HepG2 (cell line): Measurements from ENCODE around the gene LENEP. TPM values are rescaled to one million over a fixed set of nuclear protein-coding genes. Genes with fewer than 3 reads are reported as not detected.

Experiments used
- ATF5 ChIP-seq: sonication (generic); formaldehyde crosslinking; IDR thresholded peaks from 2 replicates; pipeline ENCODE4 v1.4.0; 2020; ENCODE audit warnings: mild to moderate bottlenecking, low read depth, missing genetic modification reagents
- CCAR2 ChIP-seq: fragments of 200-400 bp; formaldehyde crosslinking; optimal IDR thresholded peaks from 2 replicates; pipeline ENCODE3; 2018; ENCODE audit warnings: low read depth, mild to moderate bottlenecking, low read length, moderate library complexity
- DNMT3B ChIP-seq: conservative IDR thresholded peaks from 2 replicates; pipeline ENCODE4 v1.6.1; 2016; ENCODE audit warnings: missing biosample characterization, control low read depth
- GTF3A ChIP-seq: sonication (generic); formaldehyde crosslinking; conservative IDR thresholded peaks from 2 replicates; pipeline ENCODE4 v1.4.0; 2020; ENCODE audit warnings: mild to moderate bottlenecking, missing genetic modification reagents
- MLX ChIP-seq: IDR thresholded peaks from 2 replicates; pipeline ENCODE4 v1.6.1; 2016
- MLXIP ChIP-seq: sonication (generic); formaldehyde crosslinking; IDR thresholded peaks from 2 replicates; pipeline ENCODE4 v1.9.0; 2021; ENCODE audit warnings: missing genetic modification reagents, borderline replicate concordance
- PCBP1 ChIP-seq: fragments of 200-400 bp; formaldehyde crosslinking; IDR thresholded peaks from 2 replicates; pipeline ENCODE4 v1.6.1; 2017; ENCODE audit warnings: mild to moderate bottlenecking, low read depth, low read length, borderline replicate concordance
- RAD51 ChIP-seq: fragments of 450-650 bp; IDR thresholded peaks from 2 replicates; pipeline ENCODE4 v1.6.1; 2016; ENCODE audit warnings: borderline replicate concordance
- ZBTB3 ChIP-seq: sonication (generic); formaldehyde crosslinking; IDR thresholded peaks from 2 replicates; pipeline ENCODE4 v1.4.0; 2020; ENCODE audit warnings: low read depth, mild to moderate bottlenecking, moderate library complexity, missing genetic modification reagents, borderline replicate concordance
- ZBTB39 ChIP-seq: sonication (generic); formaldehyde crosslinking; IDR thresholded peaks from 2 replicates; pipeline ENCODE4 v1.5.0; 2020; ENCODE audit warnings: missing genetic modification reagents
- ZBTB7A ChIP-seq: sonication (generic); formaldehyde crosslinking; IDR thresholded peaks from 2 replicates; pipeline ENCODE4 v1.8.0; 2022; ENCODE audit warnings: mild to moderate bottlenecking, missing genetic modification reagents
- ZFAT ChIP-seq: sonication (generic); formaldehyde crosslinking; conservative IDR thresholded peaks from 2 replicates; pipeline ENCODE4 v1.8.1; 2023; ENCODE audit warnings: missing genetic modification reagents, inconsistent platforms
- ZFP90 ChIP-seq: sonication (generic); formaldehyde crosslinking; IDR thresholded peaks from 2 replicates; pipeline ENCODE4 v1.8.0; 2022; ENCODE audit warnings: missing genetic modification reagents, mild to moderate bottlenecking, inconsistent platforms, borderline replicate concordance
- ZNF296 ChIP-seq: sonication (generic); formaldehyde crosslinking; conservative IDR thresholded peaks from 2 replicates; pipeline ENCODE4 v1.5.0; 2020; ENCODE audit warnings: mild to moderate bottlenecking, missing genetic modification reagents
- ZNF567 ChIP-seq: sonication (generic); formaldehyde crosslinking; IDR thresholded peaks from 2 replicates; pipeline ENCODE4 v1.8.1; 2023; ENCODE audit warnings: mild to moderate bottlenecking, missing genetic modification reagents, borderline replicate concordance
- ZNF749 ChIP-seq: sonication (generic); formaldehyde crosslinking; IDR thresholded peaks from 2 replicates; pipeline ENCODE4 v1.8.0; 2022; ENCODE audit warnings: mild to moderate bottlenecking, missing genetic modification reagents, moderate library complexity, borderline replicate concordance
- ZUFSP ChIP-seq: sonication (generic); formaldehyde crosslinking; IDR thresholded peaks from 2 replicates; pipeline ENCODE4 v1.9.0; 2021; ENCODE audit warnings: missing genetic modification reagents, mild to moderate bottlenecking, borderline replicate concordance
- polyA plus RNA-seq, 8 experiments: library from polyadenylated mRNA; depleted of rRNA in 3 of 8; stranded (reverse) in 7 of 8; unstranded in 1 of 8; fragments of >200 nt; fragmentation: Illumina TruSeq in 4 of 8; extraction: Trizol in 4 of 8; gene quantifications; 2 replicates each; pipeline versions ENCODE4 v1.2.1 to v1.2.3, GENCODE V29; 2011 to 2016; ENCODE audit warnings: low read depth in 4 of 8, missing spikeins in 1 of 8, mixed read lengths in 1 of 8; ENCODE audit not compliant: insufficient read depth in 1 of 8
- total RNA-seq, 5 experiments: library from RNA; depleted of rRNA; stranded (reverse); fragments of >200 nt; fragmentation: Illumina TruSeq; extraction: Trizol; gene quantifications; 2 replicates each; pipeline ENCODE4 v1.2.3, GENCODE V29; 2016; ENCODE audit warnings: low read depth in 1 of 5

Gene LENEP
- total and polyA plus RNA-seq, 2 of the 13 experiments (the other 11 are each of a cell fraction or from before 2014, with no cell fraction given): 0.29 TPM; not detected in 1

- TF ChIP-seq MLX (CRISPR knock-in tag): no peak; the same call in 1 of the 2 replicates
- no peak for TF ChIP-seq RAD51
- TF ChIP-seq ZFAT: no peak
- TF ChIP-seq ATF5: no peak
- TF ChIP-seq MLXIP: no peak
- no peak; the same call in 1 of the 2 replicates for TF ChIP-seq DNMT3B (CRISPR knock-in tag)
- TF ChIP-seq GTF3A (CRISPR knock-in tag): no peak
- no peak for TF ChIP-seq CCAR2
- no peak for TF ChIP-seq PCBP1
- TF ChIP-seq ZUFSP (CRISPR knock-in tag): no peak
- no peak for TF ChIP-seq ZNF296
- TF ChIP-seq ZBTB7A (CRISPR knock-in tag): no peak
- no peak for TF ChIP-seq ZBTB39 (CRISPR knock-in tag)
- TF ChIP-seq ZNF567 (CRISPR knock-in tag): no peak
- TF ChIP-seq ZNF749 (CRISPR knock-in tag): no peak
- no peak; the same call in 1 of the 2 replicates for TF ChIP-seq ZFP90 (CRISPR knock-in tag)
- no peak for TF ChIP-seq ZBTB3 (CRISPR knock-in tag)
These were observed 18.5 kb upstream of the LENEP start (continued) for GRCh38 chr1:154974808-154975408.
